A549 treated with Hydrocortisone at 1 μM for 4 hours (cell line): Measurements from ENCODE around the gene CA12. TPM values are rescaled to one million over a fixed set of nuclear protein-coding genes. Genes with fewer than 3 reads are reported as not detected.

Experiments used
- total RNA-seq: library from RNA; stranded (reverse); fragments of 200-300 nt; extraction: Qiagen RNA extraction; gene quantifications from 5 replicates; pipeline ENCODE4 v1.2.3, GENCODE V29; 2022

The CA12 gene
- total RNA-seq: 166 to 192 TPM (median 183 TPM) in 5 replicates

DNA sequence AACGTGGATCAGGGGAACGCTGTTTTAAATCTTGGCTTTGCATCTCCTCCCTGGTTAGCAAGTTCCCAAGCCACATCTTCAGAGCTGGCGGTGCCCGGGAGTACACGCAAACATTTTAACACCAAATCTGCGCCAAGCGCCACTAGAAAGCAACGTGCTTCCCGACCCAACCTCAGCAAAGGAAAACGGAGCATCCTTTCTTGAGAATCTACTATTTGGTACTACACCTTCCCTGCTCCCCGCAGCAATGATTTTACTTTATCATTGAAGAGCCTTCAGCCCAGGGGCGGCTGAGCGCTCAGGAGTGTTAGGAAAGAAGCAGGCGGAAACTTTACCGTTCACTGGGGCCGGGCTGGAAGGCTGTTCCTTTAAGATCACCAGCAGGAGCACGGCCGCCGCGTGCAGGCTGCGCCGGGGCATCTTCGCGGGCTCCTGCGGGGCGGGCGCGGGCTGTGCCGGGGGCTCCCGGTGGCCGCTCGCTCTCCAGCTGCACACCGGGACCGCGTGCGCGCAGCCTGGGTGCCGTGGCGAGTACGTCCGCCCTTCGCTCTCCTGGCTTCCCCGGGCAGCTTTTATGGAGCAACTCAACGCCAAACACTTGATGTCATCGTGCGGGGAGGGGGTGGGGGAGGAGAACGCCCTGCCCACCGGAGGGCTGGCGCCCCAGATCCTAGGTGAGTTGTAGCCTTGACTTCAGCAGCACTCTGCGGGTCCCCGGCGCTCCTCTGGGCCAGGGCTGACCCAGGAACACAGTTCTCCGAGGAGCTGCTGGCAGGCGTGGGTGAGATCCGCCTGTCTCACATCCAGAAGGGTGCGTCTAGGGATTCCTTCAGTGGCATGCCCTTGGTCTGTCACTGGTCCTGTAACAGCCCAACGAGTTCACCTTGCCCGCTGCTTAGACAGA is at the start of gene CA12:
Gene CA12 (minus strand): TSS at position 546 of the 904 bp plus-strand sequence. CDS start 126 bp downstream, at position 420.

DNA sequence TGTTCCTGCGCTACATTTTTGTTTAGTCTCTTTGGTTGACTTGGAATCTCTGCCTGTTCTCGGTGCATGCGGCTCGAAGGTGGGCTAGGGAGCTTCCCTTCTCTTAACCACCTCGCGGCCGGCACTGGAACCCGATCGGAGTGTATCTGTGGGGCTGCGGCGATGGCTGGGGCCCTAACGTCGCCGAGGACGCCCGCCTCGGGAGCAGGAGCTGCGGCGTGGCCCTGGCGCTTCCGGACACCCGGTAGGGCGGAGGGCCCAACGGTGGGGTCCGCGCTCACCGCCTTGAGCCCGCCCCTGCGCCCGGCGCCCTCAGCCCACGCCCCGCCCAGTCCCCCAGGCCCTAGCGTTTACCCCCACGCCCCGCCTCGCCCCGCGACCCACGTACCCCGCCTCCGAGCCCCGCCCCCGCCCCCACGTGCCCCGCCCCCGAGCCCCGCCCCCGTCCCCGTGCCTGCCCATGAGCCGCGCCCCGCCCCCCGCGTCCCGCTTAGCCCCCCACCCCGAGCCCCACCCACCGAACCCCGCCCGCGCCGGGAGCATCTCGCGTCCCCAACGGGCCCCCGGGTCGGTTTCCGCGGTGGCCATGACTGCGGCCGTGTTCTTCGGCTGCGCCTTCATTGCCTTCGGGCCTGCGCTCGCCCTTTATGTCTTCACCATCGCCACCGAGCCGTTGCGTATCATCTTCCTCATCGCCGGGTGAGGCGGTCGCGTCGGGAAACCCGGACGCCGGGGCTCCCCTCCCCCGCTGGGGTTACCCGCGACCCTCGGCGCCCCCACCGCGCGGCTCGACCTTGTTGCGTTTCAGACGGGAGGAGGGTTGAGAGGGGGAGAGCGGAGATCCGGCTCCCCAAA is 104.4 kb downstream of the CA12 start, which contains the start of gene APH1B:
Gene APH1B (plus strand): TSS at position 568 of the 855 bp plus-strand sequence. CDS start 19 bp downstream, at position 587.

Other genes with a start within 250 kb of the CA12 start
- 289 to 445 TPM (median 401 TPM) in 5 replicates for gene RPS27L, start 224.4 kb downstream of the CA12 start, total RNA-seq
- 8.9 to 22.6 TPM (median 12.4 TPM) in 5 replicates for gene RAB8B, start 192.2 kb downstream of the CA12 start, total RNA-seq
- gene APH1B, start 104.2 kb downstream of the CA12 start, total RNA-seq: 19.3 to 23.6 TPM (median 22.9 TPM) in 5 replicates
- 37.6 to 45.2 TPM (median 39.0 TPM) in 5 replicates for gene USP3, start 122.7 kb upstream of the CA12 start, total RNA-seq
- 0.15 to 0.76 TPM (median 0.25 TPM) in 5 replicates for gene FBXL22, start 215.5 kb upstream of the CA12 start, total RNA-seq